ENCODE measurements around the gene CLIC2.
A peak's percentile ranks its signal among the peaks of the same experiment; 100 is the strongest.
"Not testable (repeated sequence)": the region's sequence is repeated elsewhere in the genome, so short reads cannot be mapped to it uniquely, and the experiment has no call there.

CLIC2 gene

DNA sequence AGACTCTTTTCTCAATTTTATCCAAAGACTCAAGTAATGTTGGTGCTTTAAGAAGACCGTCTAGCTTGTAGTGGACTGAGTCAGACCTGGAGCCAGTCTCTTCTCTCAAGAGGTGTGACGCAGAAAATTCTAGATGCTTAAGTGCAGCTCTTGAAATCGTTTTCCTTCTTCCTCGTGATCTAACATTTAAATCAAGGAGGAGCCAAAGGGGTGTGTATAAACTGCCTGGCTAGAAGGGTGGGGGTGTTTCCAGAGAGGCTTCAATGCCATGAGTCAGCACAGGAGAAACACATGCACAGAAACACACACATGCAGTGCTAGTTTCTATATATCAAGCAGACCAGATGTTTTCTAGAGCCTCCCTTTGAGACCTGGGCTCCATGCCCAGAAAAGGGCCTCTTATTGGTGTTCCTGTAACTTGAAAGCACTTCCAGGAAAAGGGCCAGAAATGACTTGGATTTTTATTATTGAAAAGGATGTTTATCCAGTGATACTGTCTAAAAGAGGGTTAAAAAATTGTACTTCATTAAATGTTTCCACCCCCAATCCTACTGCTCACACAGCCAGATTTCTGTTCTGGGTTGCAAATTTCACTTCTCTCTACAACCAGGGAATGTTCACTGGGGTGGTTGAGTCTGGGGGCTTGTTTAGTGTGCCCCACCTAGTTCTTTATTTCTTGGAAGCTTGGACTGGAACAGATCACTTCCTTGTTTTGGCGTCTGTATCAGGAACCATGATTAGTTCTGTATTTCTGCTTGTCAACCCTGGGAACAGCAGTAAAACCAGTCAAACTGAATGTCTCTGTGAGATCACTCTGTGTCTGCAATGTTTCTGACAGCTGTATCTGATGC is at the start of gene CLIC2:
CLIC2 (minus strand) TSS at position 129 of the 851 bp plus-strand sequence. CDS start 187 bp downstream, outside the sequence.
- no peak for DNase-seq

DNA sequence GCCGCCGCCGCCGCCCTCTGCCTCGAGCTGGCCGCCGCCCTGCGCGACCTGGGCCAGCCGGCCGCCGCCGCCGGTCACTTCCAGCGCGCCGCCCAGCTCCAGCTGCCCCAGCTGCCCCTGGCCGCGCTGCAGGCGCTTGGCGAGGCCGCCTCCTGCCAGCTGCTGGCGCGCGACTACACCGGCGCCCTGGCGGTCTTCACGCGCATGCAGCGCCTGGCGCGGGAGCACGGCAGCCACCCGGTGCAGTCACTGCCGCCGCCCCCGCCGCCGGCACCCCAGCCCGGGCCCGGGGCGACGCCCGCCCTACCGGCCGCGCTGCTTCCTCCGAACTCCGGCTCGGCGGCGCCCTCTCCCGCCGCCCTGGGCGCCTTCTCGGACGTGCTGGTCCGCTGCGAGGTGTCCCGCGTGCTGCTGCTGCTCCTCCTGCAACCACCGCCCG is 48.1 kb upstream of the CLIC2 start:
- DNase-seq = not testable (repeated sequence)

DNA sequence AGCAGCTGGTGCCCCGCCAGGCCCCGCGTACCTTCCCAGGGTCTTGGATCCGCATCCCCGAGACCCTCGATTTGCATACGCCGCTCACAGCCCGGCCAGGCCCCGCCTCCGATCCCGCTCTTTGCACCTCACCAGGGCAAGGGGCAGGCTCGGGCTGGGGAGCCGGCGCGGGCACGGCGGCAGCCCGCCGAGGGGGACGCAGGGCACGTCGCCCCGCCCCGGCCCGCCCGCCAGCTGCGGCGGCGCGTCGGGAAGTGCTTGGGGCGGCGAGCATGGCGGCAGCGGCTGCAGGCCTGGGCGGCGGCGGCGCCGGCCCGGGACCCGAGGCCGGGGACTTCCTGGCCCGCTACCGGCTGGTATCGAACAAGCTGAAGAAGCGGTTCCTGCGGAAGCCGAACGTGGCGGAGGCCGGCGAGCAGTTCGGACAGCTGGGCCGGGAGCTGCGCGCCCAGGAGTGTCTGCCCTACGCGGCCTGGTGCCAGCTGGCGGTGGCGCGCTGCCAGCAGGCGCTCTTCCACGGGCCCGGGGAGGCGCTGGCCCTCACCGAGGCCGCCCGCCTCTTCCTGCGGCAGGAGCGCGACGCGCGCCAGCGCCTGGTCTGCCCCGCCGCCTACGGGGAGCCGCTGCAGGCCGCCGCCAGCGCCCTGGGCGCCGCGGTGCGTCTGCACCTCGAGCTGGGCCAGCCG is 47.6 kb upstream of the CLIC2 start, which contains the start of gene F8A2:
F8A2 (plus strand) TSS at position 253 of the 686 bp plus-strand sequence; CDS start at position 273, 20 bp downstream.
- DNase-seq = not testable (repeated sequence)

DNA sequence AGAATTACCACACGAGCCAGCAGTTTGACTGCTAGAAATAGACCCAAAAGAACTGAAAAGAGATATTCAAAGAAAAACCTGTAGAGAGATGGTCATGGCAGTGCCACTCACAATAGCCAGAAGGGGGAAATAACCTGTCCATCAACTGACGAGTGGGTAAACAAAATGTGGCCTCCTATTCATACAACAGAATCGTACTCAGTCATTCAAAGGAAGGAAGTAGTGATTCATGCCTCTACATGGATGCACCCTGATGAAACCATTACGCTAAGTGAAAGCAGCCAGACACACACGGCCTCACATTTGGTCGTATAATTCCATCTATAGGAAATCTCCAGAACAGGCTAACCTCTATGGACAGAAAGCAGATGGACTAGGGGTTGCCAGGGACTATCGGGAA is 45.4 kb upstream of the CLIC2 start:
- DNase-seq = not testable (repeated sequence)

DNA sequence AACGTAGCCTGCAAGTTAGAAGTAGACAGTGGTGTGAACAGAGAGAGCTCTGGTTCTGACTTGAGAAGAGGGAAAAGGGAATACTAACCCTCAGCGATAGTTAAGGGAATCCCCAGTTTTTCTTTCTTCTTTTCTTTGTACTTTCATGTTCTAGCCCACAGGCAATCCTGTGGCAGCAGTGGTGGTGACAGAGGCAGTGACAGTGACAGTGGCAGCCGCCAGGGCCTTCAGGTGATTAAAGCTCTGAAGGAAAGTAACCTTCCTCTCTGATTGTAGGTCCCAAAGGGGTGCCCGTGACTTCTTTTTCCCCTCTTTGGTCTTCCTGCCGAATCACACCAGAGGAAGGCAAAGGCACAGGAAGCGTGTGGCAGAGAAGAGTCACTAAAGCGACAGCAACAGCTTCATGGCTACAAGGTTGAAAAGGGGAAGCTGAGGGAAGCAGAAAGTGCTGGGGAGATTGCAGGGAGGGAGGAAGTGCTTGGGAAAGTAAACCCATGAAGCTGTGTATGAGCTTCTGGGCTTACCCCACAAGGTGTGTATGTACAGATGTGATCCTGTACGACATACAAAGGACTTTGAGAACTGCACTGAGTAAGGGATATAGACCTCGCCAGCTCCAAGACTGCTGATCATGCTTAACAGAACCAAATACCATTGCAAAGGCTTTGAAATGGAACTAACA is 39.5 kb upstream of the CLIC2 start:
- not testable (repeated sequence) for DNase-seq

DNA sequence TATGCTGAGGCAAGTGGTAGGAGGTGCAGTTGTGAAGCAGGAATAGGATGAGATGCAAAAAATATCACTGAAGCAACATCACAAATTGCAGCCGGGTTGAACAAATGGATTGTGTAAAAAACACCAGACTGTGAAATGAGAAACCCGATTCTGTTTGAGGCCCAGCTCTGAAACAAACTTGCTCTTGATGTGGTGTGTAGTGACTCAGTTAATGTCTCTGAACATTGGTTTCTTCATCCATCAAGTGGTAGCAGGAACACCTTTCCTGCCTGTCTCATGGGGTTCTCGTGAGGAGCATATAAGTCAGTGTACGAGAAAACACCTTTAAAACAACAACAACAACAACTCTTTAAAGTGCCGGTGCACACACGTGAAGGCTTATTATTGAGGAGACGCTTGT is 29.3 kb upstream of the CLIC2 start:
- DNase-seq = not testable (repeated sequence)

DNA sequence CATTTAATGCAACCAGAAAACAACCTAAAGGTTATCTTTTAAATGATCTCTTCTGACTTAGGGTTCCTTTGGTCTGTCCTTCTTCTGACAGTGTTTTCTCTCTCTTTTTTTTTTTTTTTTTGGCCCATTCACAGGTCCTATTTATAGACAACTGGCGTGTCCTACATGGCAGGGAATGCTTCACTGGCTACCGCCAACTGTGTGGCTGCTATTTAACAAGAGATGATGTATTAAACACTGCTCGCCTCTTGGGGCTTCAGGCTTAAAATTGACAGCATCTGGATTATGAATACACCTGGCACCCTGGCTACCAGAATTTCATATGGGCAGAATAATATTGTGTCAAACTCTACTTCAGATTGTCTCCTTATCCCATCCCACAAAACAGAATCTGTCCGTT is 15.0 kb upstream of the CLIC2 start:
- DNase-seq = not testable (repeated sequence)

DNA sequence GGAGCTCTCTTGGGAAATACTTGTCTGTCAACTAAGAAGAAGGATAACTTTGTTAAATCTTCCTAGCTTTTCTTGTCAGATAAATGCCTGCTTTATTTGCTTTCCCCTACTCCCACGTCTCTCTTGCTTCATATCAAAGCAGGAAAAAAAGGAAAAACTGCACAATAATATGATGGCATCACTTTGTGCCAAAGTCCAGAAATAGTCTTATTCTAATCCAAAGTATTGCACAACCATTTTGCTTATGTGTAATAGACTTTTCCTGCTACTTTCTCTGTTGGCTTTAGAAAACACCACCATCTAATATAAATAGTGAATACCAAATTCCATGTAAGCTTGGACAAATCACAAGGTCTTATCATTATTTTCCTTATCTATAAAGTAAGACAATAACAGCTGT is 11.3 kb upstream of the CLIC2 start:
- not testable (repeated sequence) for DNase-seq

DNA sequence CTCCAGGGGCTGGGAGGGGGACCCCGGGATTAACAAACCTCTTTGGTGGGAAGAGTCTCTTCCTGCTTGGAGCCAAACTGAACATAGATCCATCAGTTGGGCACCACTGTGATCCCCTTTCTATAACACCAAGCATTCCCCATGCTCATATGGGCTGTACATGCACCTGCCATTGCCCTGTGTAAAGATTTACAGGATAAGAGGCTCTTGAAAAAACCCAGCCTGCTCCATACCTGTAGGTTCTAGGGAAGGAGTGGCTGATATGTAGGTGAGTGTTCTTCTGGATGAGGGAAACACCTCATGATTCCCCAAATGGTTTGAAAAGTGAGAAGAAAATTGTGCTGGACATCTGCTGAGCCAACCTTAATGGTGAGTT is 911 bp upstream of the CLIC2 start:
- DNase-seq = not testable (repeated sequence)

DNA sequence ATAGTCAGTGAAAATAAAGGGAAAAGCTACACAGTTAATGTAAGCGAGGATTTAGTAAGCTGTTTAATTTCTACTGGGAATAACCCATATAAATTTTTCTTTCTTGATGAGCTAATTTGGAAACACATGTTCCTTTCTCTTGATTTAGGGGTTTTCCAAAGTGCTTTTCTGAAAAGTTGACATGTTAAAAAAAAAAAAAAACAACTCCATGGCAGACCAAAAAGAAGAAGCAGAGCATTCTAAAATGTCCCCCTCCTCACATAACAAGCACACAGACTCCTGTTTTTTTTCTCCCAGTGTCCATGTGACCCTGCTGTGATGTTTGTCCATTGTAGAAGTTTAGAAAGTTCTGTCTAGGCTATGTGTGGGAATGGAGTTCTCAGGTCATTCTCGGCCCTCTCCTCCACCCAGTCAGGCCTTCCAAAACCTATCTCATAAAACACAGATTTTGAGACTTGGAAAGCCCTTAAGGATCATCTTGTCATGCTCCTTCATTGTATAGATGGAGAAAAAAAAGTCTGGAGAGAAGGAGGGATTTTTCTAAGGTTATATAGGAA is 792 bp downstream of the CLIC2 start:
- DNase-seq = no peak

DNA sequence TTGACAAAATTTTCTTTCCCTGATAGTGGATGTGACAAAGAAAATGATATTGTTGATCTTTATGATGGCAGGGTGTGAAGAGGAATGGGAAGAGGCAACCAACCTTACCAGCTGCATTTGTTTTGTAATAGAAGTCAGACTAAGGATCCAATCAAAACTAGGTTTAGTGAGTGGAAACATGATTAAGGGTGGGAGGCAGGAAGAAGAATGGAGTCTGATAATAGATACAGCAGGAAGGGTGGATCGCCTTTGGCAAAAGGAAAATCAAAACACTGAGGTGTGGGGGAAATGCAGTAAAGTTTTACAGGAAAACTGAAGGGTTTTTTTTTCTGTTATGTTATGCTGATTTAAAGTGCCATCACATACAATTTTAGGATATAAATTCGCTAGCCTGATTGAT is 3.4 kb downstream of the CLIC2 start:
- DNase-seq = no peak

DNA sequence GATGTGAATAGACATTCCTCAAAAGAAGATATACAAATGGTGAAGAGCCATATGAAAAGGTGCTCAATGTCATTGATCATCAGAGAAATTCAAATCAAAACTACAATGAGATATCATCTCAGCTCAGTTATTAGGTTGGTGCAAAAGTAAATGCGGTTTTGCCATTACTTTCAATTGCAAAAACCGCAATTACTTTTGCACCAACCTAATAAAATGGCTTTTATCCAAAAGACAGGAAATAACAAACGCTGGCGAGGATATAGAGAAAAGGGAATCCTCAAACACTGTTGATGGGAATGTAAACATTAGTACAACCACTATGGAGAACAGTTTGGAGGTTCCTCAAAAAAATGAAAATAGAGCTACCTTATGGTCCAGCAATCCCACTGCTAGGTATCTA is 5.1 kb downstream of the CLIC2 start:
- no peak for DNase-seq

DNA sequence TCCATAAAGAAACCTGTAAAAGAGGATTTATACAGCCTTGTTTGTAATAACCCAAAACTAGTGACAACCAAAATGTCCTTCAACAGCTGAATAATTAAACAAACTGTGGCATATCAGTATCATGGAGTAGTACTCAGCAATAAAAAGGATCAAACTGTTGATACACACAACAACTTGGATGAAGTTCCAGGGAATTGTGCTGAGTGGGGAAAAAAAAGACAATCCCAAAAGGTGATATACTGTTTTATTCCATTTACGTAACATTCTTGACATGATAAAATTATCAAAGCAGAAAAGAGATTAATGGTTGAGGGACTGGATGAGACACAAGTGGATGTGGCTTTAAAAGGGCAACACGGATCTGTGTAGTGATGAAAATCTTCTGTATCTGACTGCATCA is 7.8 kb downstream of the CLIC2 start:
- no peak for DNase-seq

DNA sequence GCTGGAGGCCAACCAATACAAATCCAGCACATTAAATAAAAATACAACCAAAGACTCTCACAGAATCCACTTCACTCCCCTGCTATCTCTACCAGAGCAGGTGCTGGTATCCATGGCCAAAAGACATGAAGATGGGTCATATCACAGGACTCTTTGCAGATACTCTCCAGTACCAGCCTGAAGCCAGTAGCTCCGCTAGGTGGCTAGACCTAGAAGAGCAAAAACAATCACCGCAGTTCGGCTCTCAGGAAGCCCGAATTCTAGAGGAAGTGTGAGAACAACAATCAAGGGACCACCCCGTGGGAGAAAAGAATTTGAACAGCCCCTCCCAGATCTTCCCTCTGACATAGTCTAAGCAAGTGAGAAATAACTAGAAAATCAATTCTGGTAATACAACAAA is 20.2 kb downstream of the CLIC2 start:
- no peak for DNase-seq

DNA sequence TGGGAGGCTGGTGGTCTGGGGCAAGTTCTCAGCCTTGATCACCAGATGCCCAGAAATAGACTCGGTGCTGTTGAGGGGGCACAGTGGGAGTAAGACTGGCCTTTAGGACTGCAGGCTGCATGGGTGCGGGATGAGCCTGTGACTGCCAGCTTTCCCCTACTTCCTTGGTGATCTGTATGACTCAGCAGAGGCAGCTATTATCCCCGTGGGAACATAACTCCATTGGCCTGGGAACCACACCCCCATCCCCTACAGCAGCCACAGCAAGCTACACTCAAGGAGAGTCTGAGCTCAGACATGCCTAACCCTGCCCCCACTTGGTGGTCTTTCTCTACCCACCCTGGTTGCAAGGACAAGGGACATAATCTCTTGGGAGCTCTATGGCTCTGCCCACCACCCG is 20.6 kb downstream of the CLIC2 start:
- no peak for DNase-seq

DNA sequence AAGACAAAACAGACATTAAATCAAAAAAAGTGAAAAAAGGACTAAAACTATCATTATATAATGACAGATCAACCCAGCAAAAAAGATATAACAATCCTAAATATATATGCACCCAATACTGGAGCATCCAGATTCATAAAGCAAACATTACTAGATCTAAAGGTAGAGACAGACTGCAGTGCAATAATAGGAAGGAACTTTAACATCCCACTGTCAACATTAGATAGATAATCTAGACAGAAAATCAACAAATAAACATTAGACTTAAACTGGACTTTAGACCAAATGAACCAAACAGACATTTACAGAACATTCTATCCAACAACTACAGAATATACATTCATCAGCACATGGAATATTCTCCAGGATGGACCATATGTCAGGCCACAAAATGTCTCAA is 40.6 kb downstream of the CLIC2 start:
- DNase-seq = no peak

DNA sequence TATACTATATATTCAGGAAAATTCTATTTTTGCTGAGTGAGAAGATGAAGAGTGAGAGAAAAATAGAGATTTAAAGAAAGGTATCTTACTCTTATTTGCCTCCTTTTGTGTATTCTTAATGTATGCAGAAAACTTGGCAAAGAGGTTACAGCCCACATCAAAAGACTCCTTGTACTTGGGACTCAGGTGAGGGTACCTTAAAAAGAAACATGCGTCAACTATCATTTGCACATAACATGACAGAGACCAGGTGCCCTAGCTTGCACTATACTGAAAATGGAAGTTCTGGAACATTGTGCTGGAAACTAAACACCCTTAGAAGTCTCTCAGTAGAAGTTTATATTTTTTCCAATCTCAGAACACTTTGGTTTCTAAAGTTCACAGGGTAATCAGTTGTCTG is 54.5 kb downstream of the CLIC2 start:
- no peak for DNase-seq

DNA sequence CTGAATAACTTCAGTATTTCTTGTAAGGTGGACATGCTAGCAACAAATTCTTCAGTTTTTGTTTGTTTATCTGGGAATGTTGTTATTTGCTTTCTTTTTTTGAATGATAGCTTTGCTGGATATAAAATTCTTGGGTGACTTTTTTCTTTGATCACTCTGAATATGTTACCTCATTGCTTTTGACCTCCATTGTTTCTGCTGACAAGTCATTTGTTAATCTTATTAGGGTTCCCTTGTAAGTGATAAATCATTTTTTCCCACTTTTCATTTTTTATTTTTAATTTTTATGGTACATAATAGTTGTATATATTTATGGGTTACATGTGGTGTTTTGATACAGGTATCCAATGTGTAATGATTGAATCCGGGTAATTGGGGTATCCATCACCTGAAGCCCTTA is 63.4 kb downstream of the CLIC2 start:
- DNase-seq = no peak

DNA sequence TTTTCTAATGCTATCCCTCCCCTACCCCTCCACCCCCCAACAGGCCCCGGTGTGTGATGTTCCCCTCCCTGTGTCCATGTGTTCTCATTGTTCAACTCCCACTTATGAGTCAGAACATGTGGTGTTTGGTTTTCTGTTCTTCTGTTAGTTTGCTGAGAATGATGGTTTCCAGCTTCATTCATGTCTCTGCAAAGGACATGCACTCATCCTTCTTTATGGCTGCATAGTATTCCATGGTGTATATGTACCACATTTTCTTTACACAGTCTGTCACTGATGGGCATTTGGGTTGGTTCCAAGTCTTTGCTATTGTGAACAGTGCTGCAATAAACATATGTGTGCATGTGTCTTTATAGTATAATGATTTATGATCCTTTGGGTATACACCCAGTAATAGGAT is 66.4 kb downstream of the CLIC2 start:
- DNase-seq = not testable (repeated sequence)

DNA sequence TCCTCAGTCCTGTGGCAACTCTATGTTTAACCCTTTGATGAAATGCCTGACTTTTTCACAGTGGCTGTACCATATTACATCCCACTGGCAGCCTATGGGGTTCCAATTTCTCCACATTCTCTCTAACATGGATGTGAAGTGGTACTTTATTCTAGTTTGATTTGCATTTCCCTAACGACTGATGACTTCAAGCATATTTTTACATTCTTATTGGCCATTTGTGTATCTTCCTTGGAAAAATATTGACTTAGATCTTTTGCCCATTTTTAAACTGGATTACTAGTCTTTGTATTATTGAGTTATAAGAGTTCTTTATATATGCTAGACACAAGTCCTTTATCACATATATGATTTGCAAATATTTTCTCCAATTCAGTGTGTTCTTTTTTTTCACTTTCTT is 68.0 kb downstream of the CLIC2 start:
- DNase-seq = no peak

DNA sequence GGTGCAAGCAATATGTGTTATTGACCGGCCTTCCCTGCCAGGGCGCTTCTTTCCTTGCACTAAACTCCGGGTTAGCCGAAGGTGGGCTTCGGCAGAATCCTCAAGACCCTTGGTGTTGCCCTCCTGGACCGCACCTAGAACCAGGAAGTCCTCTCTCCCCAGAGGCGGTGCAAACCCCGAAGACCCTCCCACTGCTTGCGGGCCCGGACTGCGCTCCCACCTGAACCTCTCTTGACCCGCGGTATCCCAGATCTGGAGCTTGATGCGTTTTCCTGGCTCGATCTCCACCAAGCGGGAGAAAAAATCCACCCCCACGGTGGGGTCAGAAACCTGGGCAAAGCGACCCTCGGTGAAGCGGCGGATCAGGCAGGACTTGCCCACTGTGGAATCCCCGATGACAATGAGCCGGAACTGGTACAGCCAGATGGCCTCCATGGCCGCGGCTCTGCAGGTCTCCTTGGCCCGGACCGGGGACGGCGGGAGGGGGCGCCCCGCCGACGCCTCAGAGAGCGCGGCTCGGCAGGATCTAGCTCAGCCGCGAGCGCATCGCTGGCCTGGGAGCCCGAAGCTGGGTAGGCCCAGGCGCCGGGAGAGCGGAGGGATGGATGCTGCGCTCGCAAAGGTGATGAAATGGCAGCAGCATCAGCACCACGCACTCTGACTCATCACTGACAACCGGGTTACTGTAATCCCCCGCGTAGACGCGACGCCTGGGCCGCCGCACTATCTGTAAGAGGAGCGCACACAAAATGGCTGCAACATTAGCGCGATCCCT is 70.4 kb downstream of the CLIC2 start, which contains the start of gene RAB39B:
RAB39B (minus strand) TSS at position 638 of the 775 bp plus-strand sequence; CDS start at position 435, 203 bp downstream.
- DNase-seq = peak; percentile 66 to 70

All from activated CD4-positive, alpha-beta T cell treated with anti-CD3 and anti-CD28 coated beads, Interleukin-2, amount 50 U/mL, for 4 hours (primary cell).